GM12891 (cell line): Measurements from ENCODE around the gene PTPRF.
A peak's percentile ranks its signal among the peaks of the same experiment; 100 is the strongest.

Experiments
- DNase-seq: peaks from one replicate; pipeline ENCODE4 v3.0.0; 2011; ENCODE audit warnings: low spot score; ENCODE audit not compliant: insufficient read length
- FAIRE-seq: peaks from 2 replicates; lab custom pipeline; 2011; peaks lifted over from hg19 to GRCh38; lab: Jason Lieb, UNC
- PAX5 ChIP-seq: IDR thresholded peaks from 2 replicates; pipeline ENCODE4 v1.6.1; 2011; ENCODE audit warnings: low read length, moderate library complexity, mild to moderate bottlenecking; ENCODE audit not compliant: insufficient read depth, severe bottlenecking
- POLR2A ChIP-seq: IDR thresholded peaks from 2 replicates; pipeline ENCODE4 v1.6.1; 2011; ENCODE audit warnings: low read depth, low read length, control low read depth
- POLR2AphosphoS5 ChIP-seq: IDR thresholded peaks from 2 replicates; pipeline ENCODE4 v1.6.1; 2011; ENCODE audit warnings: low read depth, low read length, control low read depth
- POU2F2 ChIP-seq: IDR thresholded peaks from 2 replicates; pipeline ENCODE4 v1.6.1; 2011; ENCODE audit warnings: low read depth, mild to moderate bottlenecking, control low read depth, low read length, moderate library complexity
- SPI1 ChIP-seq: IDR thresholded peaks from 2 replicates; pipeline ENCODE4 v1.6.1; 2011; ENCODE audit warnings: low read depth, low read length, control low read depth
- TAF1 ChIP-seq: IDR thresholded peaks from 2 replicates; pipeline ENCODE4 v1.6.1; 2011; ENCODE audit warnings: low read depth, low read length, control low read depth

The PTPRF gene

GRCh38 chr1:43587001-43587400, 56.3 kb downstream of the PTPRF start:
- no peak for TF ChIP-seq PAX5
- no peak for TF ChIP-seq TAF1
- TF ChIP-seq SPI1, result no peak
- no peak for TF ChIP-seq POLR2A
- TF ChIP-seq POU2F2, result no peak
- TF ChIP-seq POLR2AphosphoS5, result no peak
- DNase-seq (no peak), FAIRE-seq (no peak)

- no peak for FAIRE-seq
- no peak for DNase-seq
- TF ChIP-seq POLR2AphosphoS5 (no peak), POLR2A (no peak), TAF1 (no peak), SPI1 (no peak), PAX5 (no peak), POU2F2 (no peak)
These were observed 56.9 kb downstream of the PTPRF start for GRCh38 chr1:43587594-43587993.

GRCh38 chr1:43588592-43588991, 57.9 kb downstream of the PTPRF start:
- FAIRE-seq (no peak), DNase-seq (no peak)
- TF ChIP-seq POU2F2 (no peak), PAX5 (no peak)

GRCh38 chr1:43590388-43590925, 59.8 kb downstream of the PTPRF start:
- FAIRE-seq (no peak), DNase-seq (no peak)
- TF ChIP-seq PAX5 (no peak), SPI1 (no peak), POU2F2 (no peak), POLR2AphosphoS5 (no peak), POLR2A (no peak), TAF1 (no peak)

- FAIRE-seq (no peak), DNase-seq (no peak)
- TF ChIP-seq POU2F2 (no peak), POLR2A (no peak), POLR2AphosphoS5 (no peak), PAX5 (no peak), SPI1 (no peak), TAF1 (no peak)
These were observed 60.5 kb downstream of the PTPRF start for GRCh38 chr1:43591181-43591580.

- no peak for DNase-seq
- FAIRE-seq, result no peak
- no peak for TF ChIP-seq PAX5
- no peak for TF ChIP-seq SPI1
- no peak for TF ChIP-seq POU2F2
- no peak for TF ChIP-seq POLR2A
- no peak for TF ChIP-seq POLR2AphosphoS5
- TF ChIP-seq TAF1, result no peak
These were observed 61.5 kb downstream of the PTPRF start for GRCh38 chr1:43592051-43592665.

- no peak for DNase-seq
- FAIRE-seq, result no peak
- TF ChIP-seq POLR2AphosphoS5 (no peak), TAF1 (no peak), POLR2A (no peak), POU2F2 (no peak), SPI1 (no peak), PAX5 (no peak)
These were observed 62.4 kb downstream of the PTPRF start for GRCh38 chr1:43592974-43593683.

GRCh38 chr1:43596579-43596978, 65.9 kb downstream of the PTPRF start:
- FAIRE-seq, result no peak
- DNase-seq, result no peak
- TF ChIP-seq POU2F2 (no peak), SPI1 (no peak)

- DNase-seq (no peak), FAIRE-seq (peak; percentile 57)
- TF ChIP-seq TAF1, result no peak
- TF ChIP-seq POLR2AphosphoS5, result no peak
- no peak for TF ChIP-seq SPI1
- no peak for TF ChIP-seq POU2F2
- no peak for TF ChIP-seq POLR2A
- TF ChIP-seq PAX5, result no peak
These were observed 66.3 kb downstream of the PTPRF start for GRCh38 chr1:43597028-43597427.
